H7 (cell line): ENCODE measurements around the gene CCNYL1. TPM values are rescaled to one million over a fixed set of nuclear protein-coding genes. Genes with fewer than 3 reads are reported as not detected.

Experiments
- DNase-seq: peaks from one replicate; pipeline ENCODE4 v3.0.0; 2012
- H3K27me3 ChIP-seq: 2 replicates; pipeline ENCODE4 v1.6.0; 2011; ENCODE audit warnings: mild to moderate bottlenecking, low read length; ENCODE audit not compliant: control insufficient read depth, insufficient read depth
- H3K36me3 ChIP-seq: replicated peaks from 2 replicates; pipeline ENCODE4 v1.5.1; 2011; ENCODE audit warnings: low read length; ENCODE audit not compliant: control insufficient read depth, insufficient read depth
- H3K4me3 ChIP-seq: 2 replicates; pipeline ENCODE4 v1.5.1; 2011; ENCODE audit warnings: low read depth, mild to moderate bottlenecking, control low read depth, low read length, moderate library complexity; ENCODE audit not compliant: insufficient read depth
- total RNA-seq: library from RNA; depleted of rRNA; stranded (reverse); fragments of >200 nt; shearing (Covaris generic); gene quantifications from 2 replicates; pipeline ENCODE4 v1.2.3, GENCODE V29; 2014; rRNA removed

The CCNYL1 gene
- 10.9 and 11.5 TPM in 2 replicates for total RNA-seq

DNA sequence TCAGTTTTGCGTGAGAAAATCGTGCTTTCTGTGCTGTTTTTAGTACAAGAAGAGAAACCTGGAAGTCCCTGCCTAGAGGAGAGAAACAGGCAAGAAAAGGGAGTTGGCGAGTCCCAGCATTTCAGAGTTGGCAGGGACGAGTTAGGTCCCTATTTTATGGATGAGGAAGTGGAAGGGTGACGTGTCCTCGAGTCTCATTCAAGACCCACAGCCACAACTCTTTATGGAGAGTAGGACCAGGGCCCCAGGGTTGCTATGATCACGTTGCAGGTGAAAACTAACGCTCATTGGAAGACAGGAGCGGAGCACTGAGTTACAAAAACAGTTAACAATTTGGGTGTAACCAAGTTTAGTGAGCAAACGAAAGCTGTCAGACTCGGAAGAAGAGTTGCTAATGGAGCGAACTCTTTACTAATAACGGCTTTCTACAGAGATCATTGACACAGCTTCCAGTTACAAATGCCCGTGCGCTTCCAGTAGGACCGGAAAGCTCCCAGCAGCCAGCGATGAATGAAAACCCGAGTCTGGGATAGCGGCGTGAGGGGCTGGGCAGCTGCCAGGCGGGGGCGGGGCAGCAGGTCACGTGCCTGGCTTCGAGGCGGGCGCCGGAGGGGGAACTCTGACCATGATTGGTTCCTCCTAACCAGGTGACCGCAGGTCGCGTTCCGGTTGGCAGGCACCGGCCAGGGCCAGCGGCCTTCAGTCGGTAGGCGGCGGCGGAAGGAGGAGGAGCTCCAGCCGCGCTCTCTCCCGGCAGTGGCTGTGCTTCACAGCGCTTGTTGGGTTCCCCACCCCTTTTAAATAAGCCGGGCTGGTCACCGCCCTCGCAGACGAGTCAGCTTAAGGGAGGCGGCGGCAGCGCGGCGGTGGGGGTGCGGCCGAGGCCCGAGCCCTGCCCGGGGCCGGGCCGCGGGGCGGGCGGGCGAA is at the start of gene CCNYL1:
Gene CCNYL1 (plus strand): TSS at position 827 of the 927 bp plus-strand sequence. CDS start 257 bp downstream, outside the sequence.
- Histone ChIP-seq H3K36me3 (no peaks in the 10 kb centered on the region), H3K4me3 (peak within 1 kb of the TSS; percentile 95), H3K27me3 (no peaks in the 10 kb centered on the region)
- peak; percentile 100 for DNase-seq

DNA sequence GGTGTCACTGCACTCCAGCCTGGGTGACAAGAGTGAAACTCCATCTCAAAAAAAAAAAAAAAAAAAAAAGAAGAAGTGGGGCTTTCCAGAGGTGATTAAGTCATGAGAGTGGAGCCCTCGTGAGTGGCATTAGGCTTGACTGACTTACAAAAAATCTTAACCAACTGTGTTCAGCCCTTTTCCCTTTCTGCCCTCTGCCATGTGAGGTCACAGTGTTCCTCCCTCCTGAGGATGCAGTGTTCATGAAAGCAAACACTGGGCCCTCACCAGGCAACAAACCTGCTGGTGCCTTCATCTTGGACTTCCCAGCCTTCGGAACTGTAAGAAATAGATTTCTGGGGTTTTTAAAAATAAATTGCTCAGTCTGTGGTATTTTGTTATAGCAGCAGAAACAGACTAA is 49.2 kb upstream of the CCNYL1 start:
- Histone ChIP-seq H3K36me3 (no peaks in the 10 kb centered on the region), H3K4me3 (no peak overlapping the region), H3K27me3 (no peaks in the 10 kb centered on the region)
- DNase-seq = no peak

DNA sequence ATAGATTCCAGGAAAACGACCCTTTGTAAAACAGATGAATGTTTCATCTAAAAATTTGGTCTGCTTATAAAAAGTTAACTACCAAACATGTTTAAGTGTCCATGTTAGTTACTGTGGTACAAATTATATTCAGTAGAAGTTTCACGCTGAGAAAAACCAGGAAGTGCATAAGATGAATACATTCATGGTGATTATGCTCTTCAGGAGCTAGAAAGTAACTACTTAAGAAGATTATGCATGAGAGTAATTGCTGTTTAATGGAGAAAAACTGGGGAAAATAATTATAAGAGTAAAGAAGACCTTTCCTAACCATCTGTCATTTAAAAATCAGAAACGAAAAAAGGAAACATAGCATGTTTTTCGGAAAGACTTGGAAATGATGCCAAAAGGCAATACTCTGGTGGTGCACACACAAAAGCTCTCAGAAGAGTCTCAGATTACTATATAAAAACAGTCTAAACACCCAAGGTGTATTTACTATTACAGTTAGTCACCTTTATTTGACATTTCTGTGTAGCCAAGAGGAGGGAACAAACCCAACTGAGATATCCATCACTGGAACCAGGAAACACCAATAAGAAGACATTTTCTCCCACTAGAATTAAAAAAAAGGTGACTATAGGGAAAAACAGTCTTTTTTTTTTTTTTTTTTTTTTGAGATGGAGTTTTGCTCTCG is 47.4 kb upstream of the CCNYL1 start:
- no peaks in the 10 kb centered on the region for H3K36me3 ChIP-seq
- no peaks in the 10 kb centered on the region for H3K27me3 ChIP-seq
- no peak overlapping the region for H3K4me3 ChIP-seq
- DNase-seq = no peak

- H3K27me3 ChIP-seq = no peaks in the 10 kb centered on the region
- no peaks in the 10 kb centered on the region for H3K36me3 ChIP-seq
- H3K4me3 ChIP-seq = no peak overlapping the region
- DNase-seq = peak; percentile 69
These were observed 40.6 kb upstream of the CCNYL1 start for GRCh38 chr2:207670887-207671286.

DNA sequence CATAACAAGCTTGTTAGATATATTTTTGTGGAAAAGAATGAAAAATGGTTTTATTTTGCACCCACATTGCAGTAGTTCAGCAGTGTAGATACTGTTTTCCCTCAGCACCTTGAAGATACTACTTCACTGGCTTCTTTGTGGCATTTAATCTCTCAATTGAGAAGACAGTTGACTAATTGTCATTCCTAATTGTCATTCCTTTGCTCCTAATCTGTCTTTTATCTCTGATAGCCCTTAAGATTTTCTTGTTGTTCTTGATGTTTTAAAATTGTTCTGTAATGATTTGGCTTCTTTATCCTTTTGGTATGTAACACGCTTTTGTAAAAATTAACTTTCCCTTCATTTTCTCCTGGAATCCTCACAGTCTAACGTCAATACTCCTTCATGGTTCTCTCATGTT is 38.0 kb upstream of the CCNYL1 start:
- Histone ChIP-seq H3K27me3 (no peaks in the 10 kb centered on the region), H3K4me3 (no peak overlapping the region), H3K36me3 (no peaks in the 10 kb centered on the region)
- no peak for DNase-seq

- no peaks in the 10 kb centered on the region for H3K27me3 ChIP-seq
- H3K4me3 ChIP-seq = no peak overlapping the region
- peak; percentile 39 for DNase-seq
- H3K36me3 ChIP-seq = no peaks in the 10 kb centered on the region
These were observed 37.1 kb upstream of the CCNYL1 start for GRCh38 chr2:207674266-207674774.

DNA sequence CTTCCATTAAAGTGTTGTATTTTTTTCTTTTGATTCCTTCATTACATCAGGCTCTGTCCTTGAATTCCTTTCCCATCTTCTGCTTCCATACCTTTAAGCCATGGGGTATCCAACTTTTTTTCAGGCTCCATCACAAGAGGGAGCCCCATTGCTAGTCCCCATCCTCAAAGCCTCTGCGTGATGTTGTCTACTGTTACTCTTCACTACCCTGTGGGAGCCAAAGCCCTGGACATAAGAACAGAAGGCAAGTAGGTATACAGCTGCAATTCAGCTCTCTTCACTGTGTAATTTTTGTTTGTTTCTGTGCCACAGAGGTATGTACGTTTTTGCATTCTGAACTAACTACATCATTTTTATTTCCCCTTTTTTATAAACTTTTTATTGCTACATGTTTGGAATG is 36.6 kb upstream of the CCNYL1 start:
- Histone ChIP-seq H3K27me3 (no peaks in the 10 kb centered on the region), H3K4me3 (no peak overlapping the region), H3K36me3 (no peaks in the 10 kb centered on the region)
- peak; percentile 55 for DNase-seq

DNA sequence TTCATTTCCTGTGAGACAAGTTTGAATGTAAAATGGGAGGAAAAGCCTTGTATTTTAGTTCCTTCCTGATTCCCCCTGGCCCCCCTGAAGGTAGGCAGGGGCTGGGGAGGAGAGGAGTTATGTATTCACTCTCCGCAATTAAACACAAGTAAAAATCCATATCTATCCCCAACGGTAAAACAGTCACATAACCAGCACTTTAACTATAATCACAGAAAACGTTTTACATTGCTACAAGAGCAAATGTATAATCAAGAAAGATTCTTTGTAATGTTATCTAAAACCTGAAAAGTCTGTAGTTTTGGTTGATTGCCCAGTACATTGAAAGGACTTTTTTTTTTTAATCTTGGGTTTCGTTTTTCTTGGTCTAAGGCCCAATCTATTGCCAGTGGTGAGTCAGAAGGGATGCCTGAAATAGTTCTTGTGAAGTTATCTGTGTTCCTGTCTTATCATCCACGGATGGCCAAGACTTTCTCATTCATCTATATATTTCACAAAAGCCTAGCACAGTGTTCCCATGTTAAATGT is 34.5 kb upstream of the CCNYL1 start:
- Histone ChIP-seq H3K36me3 (no peaks in the 10 kb centered on the region), H3K27me3 (no peaks in the 10 kb centered on the region), H3K4me3 (no peak overlapping the region)
- DNase-seq = no peak

DNA sequence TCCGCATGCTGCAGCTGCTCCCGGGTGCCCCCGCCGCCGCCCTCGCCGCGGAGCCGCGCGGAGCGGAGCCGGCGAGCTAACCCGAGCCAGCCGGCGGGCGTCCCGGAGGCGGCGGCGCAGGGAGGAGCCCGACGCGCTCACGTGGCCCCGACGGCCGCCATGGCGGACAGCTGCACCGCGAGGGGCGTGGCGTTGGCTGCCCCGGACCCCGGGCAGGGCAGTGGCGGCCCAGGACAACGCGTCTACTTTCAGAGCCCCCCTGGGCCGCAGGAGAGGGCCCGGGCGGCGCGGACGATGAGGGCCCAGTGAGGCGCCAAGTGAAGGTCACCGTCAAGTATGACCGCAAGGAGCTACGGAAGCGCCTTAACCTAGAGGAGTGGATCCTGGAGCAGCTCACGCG is 30.0 kb upstream of the CCNYL1 start:
- peak; percentile 87 for DNase-seq
- Histone ChIP-seq H3K27me3 (no peaks in the 10 kb centered on the region), H3K36me3 (no peaks in the 10 kb centered on the region), H3K4me3 (peak overlapping the region; percentile 19)

GRCh38 chr2:207682557-207682956 is 28.9 kb upstream of the CCNYL1 start:
- H3K27me3 ChIP-seq = no peaks in the 10 kb centered on the region
- DNase-seq = no peak
- H3K4me3 ChIP-seq = no peak overlapping the region
- H3K36me3 ChIP-seq = no peaks in the 10 kb centered on the region

DNA sequence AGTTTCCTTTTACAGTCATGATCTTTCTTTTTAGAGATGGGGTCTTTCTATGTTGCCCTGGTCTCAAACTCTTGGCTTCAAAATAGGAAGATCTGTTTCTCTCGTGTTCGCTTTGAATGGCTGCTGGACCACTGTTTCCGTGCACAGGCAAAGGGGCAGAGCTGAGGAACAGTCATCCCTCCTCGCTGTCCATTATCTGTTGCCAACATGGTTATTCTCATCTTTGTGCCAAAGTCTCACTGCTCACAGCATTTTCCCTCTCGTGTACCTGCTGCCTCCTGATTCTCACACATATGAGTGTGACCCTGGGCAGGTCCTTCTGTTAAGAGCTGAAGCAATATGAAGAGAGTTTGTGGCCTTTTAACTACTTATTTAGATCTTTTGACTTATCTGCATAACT is 28.0 kb upstream of the CCNYL1 start:
- no peaks in the 10 kb centered on the region for H3K27me3 ChIP-seq
- H3K4me3 ChIP-seq = no peak overlapping the region
- no peaks in the 10 kb centered on the region for H3K36me3 ChIP-seq
- no peak for DNase-seq

DNA sequence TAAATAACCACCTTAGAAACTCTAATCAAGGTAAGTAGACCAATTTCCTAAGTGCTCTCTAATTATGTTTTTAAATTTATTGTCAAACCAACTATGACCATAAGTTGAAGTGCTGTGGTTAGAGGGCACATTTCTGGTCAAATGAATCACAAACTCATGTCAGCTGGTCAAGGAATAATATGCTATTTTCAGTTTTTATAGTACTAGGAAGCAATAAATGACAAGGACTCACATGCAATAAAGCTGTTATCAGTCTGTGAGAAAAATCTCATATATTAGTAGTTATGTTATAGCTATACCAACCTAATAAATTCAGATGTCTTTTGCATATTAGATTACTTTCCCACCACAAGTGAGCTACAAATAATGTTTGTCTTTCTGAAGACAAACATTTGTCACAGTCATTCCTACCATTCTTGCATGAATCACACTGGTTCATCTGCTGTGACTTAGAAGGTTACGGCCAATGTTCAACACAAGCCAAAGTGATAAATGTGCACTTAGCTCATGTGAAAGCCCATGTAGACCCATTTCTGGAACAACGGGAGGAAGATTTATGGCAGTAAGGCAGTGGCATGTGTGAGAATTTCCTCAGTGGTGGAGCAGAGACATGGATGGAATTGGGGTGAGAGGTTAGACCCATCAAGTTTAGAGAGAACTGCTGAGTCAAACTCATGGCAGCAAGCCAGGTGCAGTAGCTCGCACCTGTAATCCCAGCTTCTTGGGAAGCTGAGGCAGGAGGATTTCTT is 27.4 kb upstream of the CCNYL1 start:
- no peak for DNase-seq
- no peaks in the 10 kb centered on the region for H3K27me3 ChIP-seq
- H3K36me3 ChIP-seq = no peaks in the 10 kb centered on the region
- no peak overlapping the region for H3K4me3 ChIP-seq

- DNase-seq = no peak
- Histone ChIP-seq H3K36me3 (no peaks in the 10 kb centered on the region), H3K4me3 (no peak overlapping the region), H3K27me3 (no peaks in the 10 kb centered on the region)
These were observed 24.6 kb upstream of the CCNYL1 start for GRCh38 chr2:207686812-207687211.

GRCh38 chr2:207688597-207688996 is 22.8 kb upstream of the CCNYL1 start:
- no peaks in the 10 kb centered on the region for H3K27me3 ChIP-seq
- DNase-seq = no peak
- no peak overlapping the region for H3K4me3 ChIP-seq
- no peaks in the 10 kb centered on the region for H3K36me3 ChIP-seq
